Right renal pelvis (tissue), 4 donors: ENCODE results near the gene CNKSR1. TPM values are rescaled to one million over a fixed set of nuclear protein-coding genes. Genes with fewer than 3 reads are reported as not detected.

Experiments
- DNase-seq, 4 donors: peaks; one replicate each; pipeline ENCODE4 v3.0.0-alpha.2; 2013; ENCODE audit warnings: low read depth in 4 of 4, low spot score in 3 of 4, missing footprints in 1 of 4
- polyA plus RNA-seq, 4 donors: library from polyadenylated mRNA; unstranded; fragments of 120-200 nt; gene quantifications; one replicate each; pipeline ENCODE4 v1.2.1, GENCODE V29; 2013; ENCODE audit not compliant: insufficient read length in 4 of 4

Gene CNKSR1
- polyA plus RNA-seq, 4 donors: 10.7 to 16.2 (median 14.0) TPM

DNA sequence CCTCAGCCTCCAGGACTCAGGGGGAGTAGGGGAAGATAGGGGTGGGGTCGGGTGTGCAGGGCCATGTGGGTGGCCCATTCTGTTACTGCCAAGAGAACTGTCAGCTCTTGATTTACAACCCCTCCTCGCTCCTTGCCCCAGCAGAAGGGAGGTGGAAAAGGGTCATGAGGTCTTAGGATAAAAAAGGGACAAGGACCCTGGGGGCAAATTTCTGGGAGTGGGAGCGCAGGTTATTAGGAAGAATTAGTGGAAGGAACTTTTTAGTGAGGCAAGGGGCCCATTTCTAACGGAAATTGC lies 17.6 kb upstream of the CNKSR1 start:
- no peak for DNase-seq

DNA sequence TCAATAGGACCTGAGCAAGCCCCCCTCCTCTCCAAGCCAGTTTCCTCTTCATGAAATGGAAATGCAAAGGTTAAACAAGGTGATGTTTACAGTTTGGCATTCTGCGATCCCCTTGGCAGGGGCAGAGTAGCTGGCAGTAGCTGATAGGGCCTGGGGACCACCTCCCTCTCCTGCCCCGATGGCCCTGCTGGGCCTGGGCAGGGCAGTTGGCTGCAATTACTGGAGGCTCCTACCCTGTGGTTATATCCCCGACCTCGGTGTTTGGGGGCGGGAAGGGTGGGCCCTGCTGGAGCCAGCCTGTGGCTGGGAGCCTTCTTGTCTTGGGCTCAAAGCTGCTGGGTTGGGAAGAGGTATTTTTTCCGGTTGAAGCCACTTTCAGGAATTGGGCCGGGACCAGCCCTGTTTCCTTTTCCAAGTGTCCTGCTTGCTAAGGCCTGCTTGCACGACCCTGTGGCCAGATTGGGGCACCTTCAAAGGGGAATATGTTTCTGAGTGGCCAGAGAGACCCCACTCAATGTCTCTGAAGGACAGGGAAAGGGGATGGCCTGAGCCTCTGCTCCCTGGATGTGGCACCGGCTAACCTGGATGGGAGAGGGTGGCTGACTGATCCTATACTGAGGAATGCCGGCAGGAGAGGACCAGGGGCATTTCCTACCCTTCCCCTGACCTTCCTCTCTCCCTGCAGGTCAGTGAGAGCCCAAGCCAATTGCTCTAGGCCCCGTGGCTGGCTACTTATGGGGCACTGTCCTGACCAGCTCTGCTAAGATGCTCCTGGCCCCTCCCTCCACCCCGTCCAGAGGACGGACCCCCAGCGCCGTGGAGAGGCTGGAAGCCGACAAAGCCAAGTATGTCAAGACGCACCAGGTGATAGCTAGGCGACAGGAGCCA lies 16.5 kb upstream of the CNKSR1 start:
- no peak for DNase-seq

DNA sequence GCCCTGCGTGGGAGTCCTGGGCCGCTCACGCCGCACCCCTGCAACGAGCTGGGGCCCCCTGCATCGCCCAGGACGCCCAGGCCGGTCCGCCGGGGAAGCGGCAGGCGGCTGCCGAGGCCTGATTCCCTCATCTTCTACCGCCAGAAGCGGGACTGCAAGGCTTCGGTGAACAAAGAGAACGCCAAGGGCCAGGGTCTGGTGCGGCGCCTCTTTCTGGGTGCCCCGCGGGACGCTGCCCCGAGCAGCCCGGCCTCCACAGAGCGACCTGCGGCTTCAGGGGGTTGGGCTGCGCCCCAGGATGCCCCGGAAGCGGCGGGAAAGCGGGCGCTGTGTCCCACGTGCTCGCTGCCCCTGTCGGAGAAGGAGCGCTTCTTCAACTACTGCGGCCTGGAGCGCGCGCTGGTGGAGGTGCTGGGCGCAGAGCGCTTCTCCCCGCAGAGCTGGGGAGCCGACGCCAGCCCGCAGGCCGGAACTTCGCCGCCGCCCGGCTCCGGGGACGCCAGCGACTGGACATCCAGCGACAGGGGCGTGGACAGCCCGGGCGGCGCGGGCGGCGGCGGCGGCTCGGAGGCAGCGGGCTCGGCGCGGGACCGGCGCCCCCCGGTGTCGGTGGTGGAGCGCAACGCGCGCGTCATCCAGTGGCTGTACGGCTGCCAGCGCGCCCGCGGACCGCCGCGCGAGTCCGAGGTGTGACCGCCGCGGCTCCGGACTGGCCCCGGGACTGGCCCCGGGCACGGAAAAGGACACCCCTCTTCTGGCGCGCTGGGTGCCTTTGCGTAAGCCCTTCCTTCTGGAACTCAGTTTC lies 15.7 kb upstream of the CNKSR1 start:
- DNase-seq: no peak

DNA sequence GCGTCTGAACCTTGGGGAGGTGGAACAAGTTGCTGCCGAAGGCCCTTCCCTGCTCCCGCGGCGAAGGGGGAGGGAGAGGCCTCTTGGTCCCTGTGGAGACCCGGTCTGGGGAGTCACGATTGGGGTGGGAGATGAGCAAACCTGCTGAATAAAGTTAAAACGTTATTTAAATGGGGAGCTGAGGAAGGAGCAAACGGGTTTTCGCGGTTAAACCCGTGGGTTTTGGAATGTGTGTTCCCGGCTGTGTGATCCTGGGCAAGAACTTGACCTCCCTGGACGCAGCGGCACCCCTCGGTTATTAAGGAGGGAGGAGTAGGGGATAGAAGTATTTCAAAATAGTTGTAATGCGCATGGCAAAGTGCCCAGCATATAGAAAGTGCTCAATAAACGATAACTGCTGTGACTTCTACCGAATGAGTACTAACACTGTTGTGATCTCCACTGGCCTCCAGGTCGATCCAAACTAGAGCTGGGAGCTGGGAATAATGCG lies 15.0 kb upstream of the CNKSR1 start:
- DNase-seq: no peak

DNA sequence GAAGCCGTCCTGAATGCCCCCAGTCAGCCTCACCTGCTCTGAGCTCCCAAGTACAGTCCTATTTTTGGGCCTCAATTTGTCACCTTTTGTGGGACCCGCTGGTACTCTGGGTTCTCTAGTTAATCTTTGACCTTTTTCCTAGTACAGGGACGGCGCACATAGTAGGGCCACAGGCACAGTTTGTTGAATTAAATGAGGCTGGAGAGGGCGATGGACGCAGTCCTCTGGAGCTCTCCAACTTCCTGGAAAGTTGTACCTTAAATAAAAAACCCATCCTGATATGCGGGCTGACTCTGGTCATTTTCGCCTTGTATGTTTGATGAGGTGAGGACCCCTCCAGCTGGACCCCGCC lies 13.6 kb upstream of the CNKSR1 start:
- no peak for DNase-seq

DNA sequence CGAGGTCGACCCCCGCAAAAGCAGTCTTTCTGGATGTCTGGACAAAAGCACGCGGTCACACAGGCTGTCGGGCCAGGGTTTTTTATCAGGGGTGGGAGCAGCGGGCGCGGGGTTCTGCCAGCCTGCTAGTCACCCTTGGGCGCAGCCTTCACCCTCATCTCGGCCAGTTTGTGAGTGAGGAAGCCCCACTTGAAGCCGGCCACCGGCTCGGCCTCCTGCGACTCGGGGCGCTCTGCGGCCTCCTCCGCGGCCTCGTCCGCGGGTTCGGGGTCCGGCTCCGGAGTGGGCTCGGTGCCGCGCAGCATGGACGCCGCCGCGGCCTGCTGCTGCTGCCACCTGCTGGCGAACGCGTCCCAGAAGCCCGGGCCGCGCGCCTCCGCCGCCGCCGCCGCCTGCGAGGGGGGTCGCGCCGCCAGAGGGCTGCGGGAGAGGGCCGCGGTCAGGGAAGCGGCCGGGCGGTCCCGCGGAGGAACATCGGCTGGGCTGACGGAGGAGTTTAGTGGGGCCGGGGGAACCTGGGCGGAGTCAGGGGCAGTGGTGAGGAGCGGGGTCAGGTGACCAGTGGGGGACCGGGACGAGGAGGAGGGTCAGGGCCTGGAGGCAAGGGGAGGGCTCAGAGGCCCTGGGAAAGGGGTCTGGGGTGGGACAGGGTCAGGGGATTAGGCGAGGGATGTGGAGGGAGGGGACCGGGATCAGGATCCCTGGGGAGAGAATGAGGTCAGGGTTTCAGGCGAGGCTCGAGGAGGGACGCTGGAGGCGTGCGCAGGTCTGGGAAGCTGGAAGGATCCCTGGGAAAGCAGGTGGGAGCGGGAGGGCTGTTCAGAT lies 13.0 kb upstream of the CNKSR1 start:
- no peak for DNase-seq

DNA sequence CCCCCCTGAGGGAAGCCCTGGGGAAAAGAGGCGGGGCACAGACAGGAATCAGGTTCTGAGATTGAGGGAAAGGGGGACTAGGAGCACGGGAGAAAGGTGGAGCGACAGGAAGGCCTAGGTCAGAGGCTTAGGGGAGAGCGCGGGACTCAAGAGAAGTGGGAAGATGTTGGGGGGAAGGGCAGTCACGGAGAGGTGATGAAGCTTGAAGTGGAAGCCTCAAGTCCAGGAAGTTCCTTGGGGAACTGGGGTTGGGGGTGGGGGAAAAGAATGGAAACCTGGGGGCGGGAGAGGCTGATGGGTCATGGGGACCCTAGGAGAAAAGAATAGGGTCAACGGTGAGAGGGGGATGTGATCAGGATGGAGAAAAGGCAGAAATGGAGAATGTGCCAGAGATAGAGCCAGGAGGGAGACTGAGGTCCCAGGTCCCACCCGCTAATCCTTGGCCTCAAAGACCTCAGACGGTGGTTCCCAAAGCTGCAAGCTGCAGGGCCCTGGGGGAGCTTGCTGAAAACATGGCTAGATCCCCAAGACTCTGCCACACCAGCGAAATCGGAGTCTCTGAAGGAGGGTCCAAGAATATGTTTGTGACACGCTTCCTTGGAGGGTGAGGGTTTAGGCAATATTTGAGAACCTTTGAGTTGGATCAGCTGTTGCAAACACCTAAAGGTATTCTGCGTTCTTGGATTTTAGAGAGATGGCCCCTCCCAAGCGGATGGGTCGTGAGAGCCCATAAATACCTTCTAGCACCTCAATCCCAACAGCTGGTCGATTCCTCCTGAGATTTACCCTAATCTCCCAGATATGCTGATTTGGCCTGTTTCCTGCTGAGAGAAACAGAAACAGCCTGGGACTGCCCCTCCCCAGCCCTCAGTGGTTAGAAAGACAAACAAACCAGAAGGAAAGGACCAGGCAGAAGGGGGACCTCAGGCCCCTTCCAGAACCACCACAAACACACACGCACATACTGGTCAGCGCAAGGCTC lies 12.1 kb upstream of the CNKSR1 start:
- no peak for DNase-seq

DNA sequence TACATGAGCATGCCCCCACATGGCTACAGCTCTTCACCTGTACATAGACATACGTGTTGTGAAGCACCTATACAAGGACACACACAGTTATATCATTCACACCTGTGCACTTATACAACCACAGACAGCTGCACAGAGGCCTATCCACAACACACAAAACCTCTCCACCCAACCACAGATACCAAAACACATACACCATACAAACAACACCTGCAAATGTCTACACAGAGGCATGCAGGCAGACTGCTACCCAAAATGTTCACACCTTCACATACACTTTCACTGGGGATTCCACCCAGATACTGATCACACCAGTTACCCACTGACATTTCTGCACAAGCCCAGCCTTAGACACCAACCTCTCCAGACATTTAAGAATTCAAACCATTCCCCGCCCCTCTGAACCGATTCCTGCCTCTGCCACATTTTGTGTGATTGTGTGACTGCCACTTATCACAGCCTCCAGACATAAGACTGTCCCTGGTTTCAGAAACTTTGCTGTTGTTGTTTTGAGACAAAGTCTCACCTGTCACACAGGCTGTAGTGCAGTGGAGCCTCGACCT lies 10.5 kb upstream of the CNKSR1 start:
- DNase-seq: no peak

DNA sequence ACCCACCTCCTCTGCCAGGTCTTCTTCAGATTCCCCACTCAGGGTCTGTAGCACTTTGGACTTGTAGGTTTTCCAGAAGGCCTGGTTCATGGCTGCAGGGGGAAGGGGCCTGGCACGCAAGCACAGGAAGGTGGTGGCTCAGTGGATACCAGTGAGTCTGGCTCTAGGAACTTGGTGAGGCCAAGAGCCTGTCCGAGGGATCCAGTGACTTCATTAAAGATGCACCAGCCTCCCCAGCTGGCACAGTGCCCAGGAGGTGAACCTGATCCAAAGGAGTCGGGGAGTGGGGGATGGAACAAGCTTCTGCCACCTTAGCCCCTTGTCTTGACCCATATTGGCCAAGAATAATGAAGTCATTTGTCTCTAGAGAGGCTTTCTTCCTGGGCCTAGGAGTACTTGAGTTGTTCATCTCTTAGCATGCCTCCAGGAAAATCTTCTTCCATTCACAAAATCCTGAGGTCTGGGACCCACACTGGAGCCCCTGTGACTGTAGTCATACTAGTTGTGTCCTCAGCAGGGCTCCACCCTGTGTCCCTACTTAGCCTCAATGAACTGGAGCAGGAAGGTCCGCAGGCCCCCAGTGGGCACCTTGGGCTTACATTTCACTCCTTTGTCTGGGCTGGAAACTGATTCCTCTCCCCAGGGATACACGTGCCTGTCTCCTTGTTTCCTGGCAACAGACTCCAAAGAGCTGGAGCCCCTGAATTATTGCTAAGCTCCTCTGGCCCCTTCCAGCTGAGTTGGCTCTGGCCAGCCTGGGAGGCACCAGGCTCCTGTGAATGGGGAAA lies 8.7 kb upstream of the CNKSR1 start, which contains the start of gene C1orf232:
C1orf232 (minus strand) TSS at position 554 of the 788 bp plus-strand sequence; CDS start at position 90, 464 bp downstream.
- no peak for DNase-seq

DNA sequence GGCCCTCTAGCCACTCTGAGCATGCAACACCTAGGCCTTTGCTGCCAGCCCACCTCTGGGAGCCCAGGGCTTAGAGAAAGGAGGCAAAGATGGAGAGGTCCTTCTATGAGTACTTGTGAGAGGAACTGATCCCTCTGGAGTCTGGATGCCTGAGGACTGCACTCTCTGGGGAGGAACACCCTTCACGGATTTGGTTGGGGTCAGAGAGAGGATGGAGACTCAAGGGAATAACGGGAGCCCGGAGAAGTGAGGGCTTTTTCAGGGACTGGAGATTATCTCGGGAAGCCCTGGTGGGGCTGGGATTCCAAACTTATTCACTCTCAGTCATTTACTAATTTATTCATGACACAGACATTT lies 8.1 kb upstream of the CNKSR1 start:
- DNase-seq: no peak

DNA sequence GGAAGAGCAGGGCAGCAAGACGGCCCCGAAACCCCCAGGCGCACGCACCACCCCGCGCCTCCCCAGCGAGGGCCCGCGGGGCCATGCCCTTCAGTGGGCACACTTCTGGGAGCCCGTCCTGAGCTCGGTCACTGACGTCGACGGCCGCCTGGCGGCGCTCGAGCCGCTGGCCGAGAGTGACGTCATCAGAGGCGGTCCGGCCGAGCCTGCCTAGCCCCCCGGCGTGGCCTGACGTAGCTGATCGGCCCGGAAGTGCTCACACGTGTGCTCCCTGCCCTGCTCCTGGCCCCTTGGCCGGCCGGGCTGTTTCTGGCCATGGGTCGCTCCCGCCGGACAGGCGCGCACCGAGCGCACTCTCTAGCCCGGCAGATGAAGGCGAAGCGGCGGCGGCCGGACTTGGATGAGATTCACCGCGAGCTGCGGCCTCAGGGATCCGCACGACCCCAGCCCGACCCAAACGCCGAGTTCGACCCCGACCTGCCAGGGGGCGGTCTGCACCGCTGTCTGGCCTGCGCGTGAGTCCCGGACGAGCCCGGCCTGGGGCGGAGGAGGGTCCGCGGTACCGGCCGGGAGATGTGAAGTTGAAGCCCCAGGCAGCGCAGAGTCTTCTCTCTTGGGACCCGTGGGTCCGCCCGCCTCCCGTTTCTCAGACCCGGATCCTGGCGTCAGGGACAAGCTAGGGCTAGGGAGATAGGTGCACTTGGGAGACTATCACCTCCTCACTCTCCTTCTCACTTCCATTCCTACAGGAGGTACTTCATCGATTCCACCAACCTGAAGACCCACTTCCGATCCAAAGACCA lies 7.4 kb upstream of the CNKSR1 start, which contains the start of gene ZNF593:
ZNF593 (plus strand) TSS at position 240 of the 803 bp plus-strand sequence; CDS start at position 316, 76 bp downstream.
- peak; percentile 75 to 85 (median 80) for DNase-seq

DNA sequence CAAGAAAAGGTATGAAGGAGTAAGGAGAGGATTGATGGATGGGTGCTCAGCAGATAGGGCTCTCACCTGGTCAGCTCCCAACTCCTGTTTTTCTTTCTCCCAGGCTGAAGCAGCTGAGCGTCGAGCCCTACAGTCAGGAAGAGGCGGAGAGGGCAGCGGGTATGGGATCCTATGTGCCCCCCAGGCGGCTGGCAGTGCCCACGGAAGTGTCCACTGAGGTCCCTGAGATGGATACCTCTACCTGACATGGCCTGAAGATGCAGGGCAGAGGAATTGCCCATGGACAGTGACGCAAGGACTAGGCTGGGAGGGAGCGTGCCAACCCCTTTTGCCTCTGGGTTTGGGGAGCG lies 6.8 kb upstream of the CNKSR1 start:
- no peak for DNase-seq

DNA sequence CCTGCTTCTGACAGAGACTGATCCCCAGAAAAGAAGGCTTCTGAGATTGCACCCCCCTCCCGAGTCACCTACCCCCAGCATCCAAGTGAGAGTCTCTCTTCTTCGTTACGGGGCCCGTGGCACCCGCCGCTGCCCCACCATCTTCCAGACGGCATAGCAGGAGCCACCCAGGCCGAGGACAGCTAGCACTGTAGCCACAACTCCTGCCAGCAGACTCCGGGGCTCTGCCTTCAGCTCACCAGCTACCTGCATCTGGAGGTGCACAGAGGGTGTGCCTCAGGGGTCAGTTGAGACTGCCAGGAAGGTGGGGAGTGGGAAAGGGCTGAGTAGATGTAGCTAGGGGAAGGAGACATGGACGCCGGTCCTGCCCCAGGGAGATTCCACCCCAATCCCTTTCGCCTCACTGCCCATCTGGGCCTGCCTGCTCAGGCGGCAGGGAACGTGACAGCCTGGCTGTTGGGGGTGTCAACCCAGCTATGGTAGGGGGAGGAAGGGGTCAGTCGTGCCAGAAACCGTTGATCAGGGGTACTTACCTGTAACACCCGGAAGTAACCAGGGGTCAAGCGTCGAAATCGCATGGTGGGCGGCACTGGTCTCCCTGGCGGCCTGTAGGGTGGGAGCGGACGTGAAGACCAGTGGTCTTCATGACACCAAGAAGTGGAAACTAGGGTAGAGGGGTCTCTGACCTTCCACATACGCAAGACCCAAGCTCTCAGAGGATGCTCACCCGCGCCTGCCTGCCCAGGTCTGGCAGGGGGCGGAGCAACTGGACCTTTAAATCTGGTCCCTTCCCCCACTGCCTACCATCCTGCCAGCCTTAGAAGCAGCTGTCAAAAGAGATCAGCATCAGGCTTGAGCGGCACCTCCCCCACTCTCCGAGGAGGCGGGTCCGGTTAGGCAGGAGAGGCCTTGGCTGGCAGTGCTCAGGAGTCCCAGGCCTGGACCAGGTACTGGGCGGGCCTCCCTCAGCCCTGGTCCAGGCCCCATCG lies 5.9 kb upstream of the CNKSR1 start, which contains the start of gene ZNF593OS:
ZNF593OS (minus strand) TSS at position 749 of the 989 bp plus-strand sequence; CDS start at position 578, 171 bp downstream.
- no peak for DNase-seq

DNA sequence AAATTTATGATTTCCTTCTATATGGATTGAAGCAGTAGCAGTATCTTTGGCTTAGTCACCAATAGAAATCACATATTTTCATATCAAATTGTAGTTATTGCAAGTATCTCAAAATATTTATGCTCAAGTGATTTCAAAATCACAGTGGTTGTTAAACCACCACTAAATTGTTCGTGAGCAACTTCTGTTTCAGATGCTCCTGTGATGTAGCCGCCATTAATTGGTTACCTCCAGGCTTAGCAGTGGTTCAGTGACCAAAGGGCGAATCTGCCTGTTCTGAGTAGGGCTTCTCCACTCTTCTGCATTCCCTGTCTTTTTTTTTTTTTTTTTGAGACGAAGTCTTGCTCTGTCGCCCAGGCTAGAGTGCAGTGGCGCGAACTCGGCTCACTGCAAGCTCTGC lies 1.9 kb upstream of the CNKSR1 start:
- DNase-seq: no peak

DNA sequence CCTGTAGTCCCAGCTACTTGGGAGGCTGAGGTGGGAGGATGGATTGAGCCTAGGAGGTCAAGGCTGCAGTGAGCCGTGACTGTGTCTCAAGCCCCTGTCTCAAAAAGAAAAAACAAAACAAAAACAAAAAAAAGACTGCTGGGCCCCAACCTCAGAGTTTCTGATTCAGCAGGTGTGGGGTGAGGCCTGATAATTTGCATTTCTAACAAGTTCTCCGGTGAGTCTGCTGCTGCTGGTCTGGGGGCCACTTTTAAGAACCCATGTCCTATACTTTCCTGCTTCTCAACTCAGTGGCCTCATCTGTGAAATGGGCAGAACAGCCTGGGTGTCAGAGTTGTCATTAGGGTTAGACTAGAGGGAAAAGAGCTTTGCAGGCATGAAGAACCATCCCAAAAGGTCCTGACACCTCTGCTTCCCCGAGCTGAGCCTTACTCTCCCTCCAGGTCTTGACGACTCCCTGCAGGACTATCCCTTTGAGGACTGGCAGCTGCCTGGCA lies 2.8 kb downstream of the CNKSR1 start:
- DNase-seq: no peak
